ENCODE results near the gene LAD1.

Gene LAD1

GRCh38 chr1:201419746-201420607, 20.9 kb upstream of the LAD1 start:
- H4K20me1 ChIP-seq = no peaks in the 10 kb centered on the region
- H3K9me3 ChIP-seq = no peaks in the 10 kb centered on the region
- no peak overlapping the region for H3K4me3 ChIP-seq
- H3K4me2 ChIP-seq = no peak overlapping the region
- no peak for TF ChIP-seq Cebpa-rat (IDR thresholded peaks at IDR 0.05)
- no peak overlapping the region for H3K9ac ChIP-seq
- no peaks in the 10 kb centered on the region for H3K36me3 ChIP-seq
- no peaks in the 10 kb centered on the region for H3K27me3 ChIP-seq
- H3K27ac ChIP-seq = no peak overlapping the region
- peaks cover 27% of the 10 kb centered on the region for H3K4me1 ChIP-seq

- Histone ChIP-seq H4K20me1 (no peaks in the 10 kb centered on the region), H3K4me3 (no peak overlapping the region), H3K4me1 (peaks cover 32% of the 10 kb centered on the region), H3K36me3 (no peaks in the 10 kb centered on the region), H3K4me2 (no peak overlapping the region), H3K9ac (no peak overlapping the region), H3K27me3 (no peaks in the 10 kb centered on the region), H3K9me3 (no peaks in the 10 kb centered on the region), H3K27ac (no peak overlapping the region)
- no peak for TF ChIP-seq Cebpa-rat (IDR thresholded peaks at IDR 0.05)
Observed at GRCh38 chr1:201419256-201419655, 20.1 kb upstream of the LAD1 start.

GRCh38 chr1:201418461-201418860, 19.3 kb upstream of the LAD1 start:
- H3K4me1 ChIP-seq = peaks cover 30% of the 10 kb centered on the region
- no peak overlapping the region for H3K27ac ChIP-seq
- H3K36me3 ChIP-seq = no peaks in the 10 kb centered on the region
- H3K4me3 ChIP-seq = no peak overlapping the region
- no peak overlapping the region for H3K4me2 ChIP-seq
- no peaks in the 10 kb centered on the region for H3K27me3 ChIP-seq
- no peaks in the 10 kb centered on the region for H3K9me3 ChIP-seq
- no peaks in the 10 kb centered on the region for H4K20me1 ChIP-seq
- H3K9ac ChIP-seq = no peak overlapping the region
- TF ChIP-seq Cebpa-rat (IDR thresholded peaks at IDR 0.05) = no peak

- H3K9ac ChIP-seq = no peak overlapping the region
- no peaks in the 10 kb centered on the region for H3K36me3 ChIP-seq
- no peaks in the 10 kb centered on the region for H4K20me1 ChIP-seq
- no peak overlapping the region for H3K4me2 ChIP-seq
- TF ChIP-seq Cebpa-rat (IDR thresholded peaks at IDR 0.05) = no peak
- no peak overlapping the region for H3K4me3 ChIP-seq
- no peaks in the 10 kb centered on the region for H3K27me3 ChIP-seq
- H3K4me1 ChIP-seq = 0 out of 2 replicates have a peak, but pooled peaks cover 5% of the 10 kb centered on the region
- H3K27ac ChIP-seq = no peak overlapping the region
- no peaks in the 10 kb centered on the region for H3K9me3 ChIP-seq
Observed at GRCh38 chr1:201414051-201414738, 15.1 kb upstream of the LAD1 start.

GRCh38 chr1:201411292-201411691, 12.2 kb upstream of the LAD1 start:
- H4K20me1 ChIP-seq = no peaks in the 10 kb centered on the region
- no peak overlapping the region for H3K4me3 ChIP-seq
- H3K27me3 ChIP-seq = no peaks in the 10 kb centered on the region
- no peak overlapping the region for H3K27ac ChIP-seq
- no peaks in the 10 kb centered on the region for H3K36me3 ChIP-seq
- no peak overlapping the region for H3K4me2 ChIP-seq
- H3K9ac ChIP-seq = no peak overlapping the region
- no peak for TF ChIP-seq Cebpa-rat (IDR thresholded peaks at IDR 0.05)
- H3K9me3 ChIP-seq = no peaks in the 10 kb centered on the region
- H3K4me1 ChIP-seq = peaks cover 28% of the 10 kb centered on the region

- TF ChIP-seq Cebpa-rat (IDR thresholded peaks at IDR 0.05) = no peak
- no peaks in the 10 kb centered on the region for H4K20me1 ChIP-seq
- H3K4me2 ChIP-seq = no peak overlapping the region
- no peaks in the 10 kb centered on the region for H3K36me3 ChIP-seq
- H3K4me1 ChIP-seq = peaks cover 40% of the 10 kb centered on the region
- no peaks in the 10 kb centered on the region for H3K9me3 ChIP-seq
- H3K27me3 ChIP-seq = no peaks in the 10 kb centered on the region
- H3K9ac ChIP-seq = no peak overlapping the region
- no peak overlapping the region for H3K4me3 ChIP-seq
- no peak overlapping the region for H3K27ac ChIP-seq
Observed at GRCh38 chr1:201409440-201409839, 10.3 kb upstream of the LAD1 start.

GRCh38 chr1:201408834-201409200, 9.7 kb upstream of the LAD1 start:
- no peak overlapping the region for H3K9ac ChIP-seq
- no peaks in the 10 kb centered on the region for H3K36me3 ChIP-seq
- H3K27me3 ChIP-seq = no peaks in the 10 kb centered on the region
- TF ChIP-seq Cebpa-rat (IDR thresholded peaks at IDR 0.05) = no peak
- H3K27ac ChIP-seq = no peak overlapping the region
- no peaks in the 10 kb centered on the region for H4K20me1 ChIP-seq
- no peak overlapping the region for H3K4me3 ChIP-seq
- no peaks in the 10 kb centered on the region for H3K9me3 ChIP-seq
- peaks cover 45% of the 10 kb centered on the region for H3K4me1 ChIP-seq
- H3K4me2 ChIP-seq = no peak overlapping the region

- Histone ChIP-seq H3K4me1 (peaks cover 45% of the 10 kb centered on the region), H3K36me3 (no peaks in the 10 kb centered on the region), H3K27me3 (no peaks in the 10 kb centered on the region), H3K9ac (no peak overlapping the region), H3K9me3 (no peaks in the 10 kb centered on the region), H3K27ac (no peak overlapping the region), H3K4me3 (no peak overlapping the region), H3K4me2 (peak overlapping the region; percentile 70; the same call in 1 of the 2 replicates), H4K20me1 (no peaks in the 10 kb centered on the region)
- no peak for TF ChIP-seq Cebpa-rat (IDR thresholded peaks at IDR 0.05)
Observed at GRCh38 chr1:201408176-201408833, 9.2 kb upstream of the LAD1 start.

GRCh38 chr1:201406831-201407406, 7.8 kb upstream of the LAD1 start:
- Histone ChIP-seq H3K4me3 (no peak overlapping the region), H3K9me3 (no peaks in the 10 kb centered on the region), H3K4me1 (peaks cover 45% of the 10 kb centered on the region), H3K27ac (no peak overlapping the region), H4K20me1 (no peaks in the 10 kb centered on the region), H3K9ac (no peak overlapping the region), H3K4me2 (peak overlapping the region; percentile 70), H3K36me3 (no peaks in the 10 kb centered on the region), H3K27me3 (no peaks in the 10 kb centered on the region)
- no peak for TF ChIP-seq Cebpa-rat (IDR thresholded peaks at IDR 0.05)

Measured in BLaER1 (cell line).